Endothelial cell of umbilical vein (primary cell): ENCODE results near the gene STXBP5L. TPM values are rescaled to one million over a fixed set of nuclear protein-coding genes. Genes with fewer than 3 reads are reported as not detected.
"Not testable (repeated sequence)": the region's sequence is repeated elsewhere in the genome, so short reads cannot be mapped to it uniquely, and the experiment has no call there.

Source experiments
- BruUV-seq: library from RNA; stranded (reverse); fragments of 400-500 nt; replicated peaks from 2 replicates; lab custom pipeline; 2021; lab: Mats Ljungman, UMichigan
- CTCF ChIA-PET: fragments of 300-600, 350-600 bp; sonication (Branson Sonifier 250); formaldehyde crosslinking; loops from one replicate; lab custom pipeline; 2021; ENCODE audit warnings: antibody characterized with exemption, inconsistent platforms; lab: Charles Lee
- POLR2A ChIA-PET: fragments of 300-600, 350-600 bp; sonication (Branson Sonifier 250); formaldehyde crosslinking; loops from one replicate; lab custom pipeline; 2021; ENCODE audit warnings: antibody characterized with exemption, inconsistent platforms; lab: Charles Lee
- DNase-seq: peaks from one replicate; pipeline ENCODE4 v3.0.0-alpha.2; 2011; ENCODE audit warnings: low read depth, low spot score
- FAIRE-seq: peaks from 2 replicates; lab custom pipeline; 2011; peaks lifted over from hg19 to GRCh38; lab: Jason Lieb, UNC
- H2AFZ ChIP-seq: 2 replicates; pipeline ENCODE4 v1.6.0; 2012; ENCODE audit warnings: low read depth, low read length, control low read depth, inconsistent platforms
- H3K27ac ChIP-seq: 2 replicates; pipeline ENCODE4 v1.5.1; 2011; ENCODE audit warnings: low read depth, mild to moderate bottlenecking, control low read depth, low read length, moderate library complexity; ENCODE audit not compliant: insufficient read depth
- H3K27me3 ChIP-seq, 2 experiments: 2 replicates each; pipeline versions ENCODE4 v1.6.0 to v1.6.1; 2011; ENCODE audit warnings: low read length in 2 of 2, mixed read lengths in 1 of 2; ENCODE audit not compliant: control insufficient read depth in 2 of 2, insufficient read depth in 2 of 2
- H3K36me3 ChIP-seq, 2 experiments: 2 replicates in 1 of 2; 3 replicates in 1 of 2; pipeline ENCODE4 v1.5.1; 2011; ENCODE audit warnings: low read length in 2 of 2, mild to moderate bottlenecking in 1 of 2, moderate library complexity in 1 of 2; ENCODE audit not compliant: control insufficient read depth in 2 of 2, insufficient read depth in 2 of 2; ENCODE audit errors: extremely low read depth in 1 of 2
- H3K4me1 ChIP-seq: 3 replicates; pipeline ENCODE4 v1.5.1; 2011; ENCODE audit warnings: mild to moderate bottlenecking, low read length; ENCODE audit not compliant: control insufficient read depth, insufficient read depth; ENCODE audit errors: extremely low read depth
- H3K4me2 ChIP-seq: 2 replicates; pipeline ENCODE4 v1.6.1; 2011; ENCODE audit warnings: low read length, control low read depth, mixed read lengths; ENCODE audit not compliant: insufficient read depth
- H3K4me3 ChIP-seq, 3 experiments: fragments of 200-600 bp in 1 of 3; sonication (generic), shearing (Covaris generic) in 1 of 3; replicated peaks in 1 of 3; 2 replicates each; pipeline ENCODE4 v1.5.1; 2011 to 2016; ENCODE audit warnings: control low read depth in 3 of 3, low read length in 3 of 3, mild to moderate bottlenecking in 2 of 3, inconsistent platforms in 1 of 3, low read depth in 1 of 3, moderate library complexity in 1 of 3; ENCODE audit not compliant: insufficient read depth in 1 of 3
- H3K79me2 ChIP-seq: 2 replicates; pipeline ENCODE4 v1.6.0; 2012; ENCODE audit warnings: low read length, inconsistent platforms; ENCODE audit not compliant: control insufficient read depth, insufficient read depth
- H3K9ac ChIP-seq: replicated peaks from 2 replicates; pipeline ENCODE3; 2011; ENCODE audit warnings: low read length, control low read depth; ENCODE audit not compliant: insufficient read depth; ENCODE audit errors: extremely low read depth
- H3K9me1 ChIP-seq: replicated peaks from 3 replicates; pipeline ENCODE4 v1.6.0; 2011; ENCODE audit warnings: mild to moderate bottlenecking, low read length; ENCODE audit not compliant: control insufficient read depth, insufficient read depth; ENCODE audit errors: extremely low read depth
- H3K9me3 ChIP-seq: replicated peaks from 2 replicates; pipeline ENCODE4 v1.5.1; 2012; ENCODE audit warnings: low read length, inconsistent platforms; ENCODE audit not compliant: control insufficient read depth, insufficient read depth
- H4K20me1 ChIP-seq: replicated peaks from 2 replicates; pipeline ENCODE3; 2011; ENCODE audit warnings: mild to moderate bottlenecking, low read length; ENCODE audit not compliant: control insufficient read depth, insufficient read depth; ENCODE audit errors: extremely low read depth
- CTCF ChIP-seq, 2 donors: IDR thresholded peaks; 1 replicate in 1 of 2; 2 replicates in 1 of 2; pipeline ENCODE4 v1.5.1; 2011; ENCODE audit warnings: low read length in 2 of 2, mild to moderate bottlenecking in 2 of 2, moderate library complexity in 2 of 2, control low read depth in 1 of 2, inconsistent platforms in 1 of 2, low read depth in 1 of 2; ENCODE audit not compliant: insufficient read depth in 1 of 2; ENCODE audit errors: extremely low read depth in 1 of 2
- EZH2 ChIP-seq: IDR thresholded peaks from 2 replicates; pipeline ENCODE4 v1.6.1; 2012; ENCODE audit warnings: borderline replicate concordance, low read depth, mild to moderate bottlenecking, moderate library complexity, low read length, inconsistent platforms; ENCODE audit not compliant: severe bottlenecking
- FOS ChIP-seq: IDR thresholded peaks from 2 replicates; pipeline ENCODE4 v1.6.1; 2011; ENCODE audit warnings: mild to moderate bottlenecking, low read length, moderate library complexity, borderline replicate concordance; ENCODE audit not compliant: insufficient read depth
- GATA2 ChIP-seq: IDR thresholded peaks from 2 replicates; pipeline ENCODE4 v1.7.0; 2011; ENCODE audit warnings: low read depth, mild to moderate bottlenecking, moderate library complexity, mixed read lengths, low read length; ENCODE audit not compliant: insufficient read length, insufficient read depth
- JUN ChIP-seq: IDR thresholded peaks from 2 replicates; pipeline ENCODE4 v1.6.1; 2011; ENCODE audit warnings: borderline replicate concordance, low read depth; ENCODE audit not compliant: insufficient read length, insufficient read depth
- MAX ChIP-seq: IDR thresholded peaks from 2 replicates; pipeline ENCODE4 v1.6.1; 2011; ENCODE audit not compliant: insufficient read depth, insufficient read length
- MYC ChIP-seq: IDR thresholded peaks from one replicate; pipeline ENCODE4 v1.6.1; 2011; ENCODE audit warnings: mild to moderate bottlenecking, low read depth, low read length
- POLR2A ChIP-seq: IDR thresholded peaks from 2 replicates; pipeline ENCODE4 v1.6.1; 2012; ENCODE audit warnings: low read depth, mild to moderate bottlenecking, control low read depth, low read length
- POLR2AphosphoS5 ChIP-seq: IDR thresholded peaks from 2 replicates; pipeline ENCODE4 v1.6.1; 2012; ENCODE audit warnings: low read depth, mild to moderate bottlenecking, control low read depth, low read length, moderate library complexity; ENCODE audit not compliant: insufficient read depth
- dilution Hi-C: fragments of 300-500 bp; cut with MboI; formaldehyde crosslinking; loops from one replicate; pipeline ENCODE4 v1.15.0; 2019; ENCODE audit warnings: low sequenced_read_pairs; ENCODE audit not compliant: extremely low pct_ligation_motif_present
- intact Hi-C: fragments of 100-400 bp; cut with micrococcal nuclease; formaldehyde crosslinking; loops from one replicate; pipeline ENCODE4 v1.10.0; 2022
- polyA plus RNA-seq, 4 experiments: library from polyadenylated mRNA; depleted of rRNA in 3 of 4; stranded (reverse) in 3 of 4; unstranded in 1 of 4; fragments of >200 nt; gene quantifications; 2 replicates each; pipeline versions ENCODE4 v1.2.1 to v1.2.3, GENCODE V29; 2011 to 2012; ENCODE audit warnings: missing spikeins in 1 of 4
- total RNA-seq: library from RNA; stranded (reverse); gene quantifications from 2 replicates; pipeline ENCODE4 v1.2.3, GENCODE V29; 2021

Gene STXBP5L
- total and polyA plus RNA-seq, 2 donors (not counting 3 experiments of a cell fraction or from before 2014, with no cell fraction given): not detected

GRCh38 chr3:121362035-121362734 lies 454.2 kb downstream of the STXBP5L start:
- intact Hi-C loops: no loop called here
- no peaks in the 10 kb centered on the region for H3K27me3 ChIP-seq
- FAIRE-seq (no peak), DNase-seq (no peak)
- H3K4me3 ChIP-seq: no peak overlapping the region
- no peaks in the 10 kb centered on the region for H3K9me1 ChIP-seq
- BruUV-seq: no TSS peak
- POLR2A ChIA-PET: no interaction called here
- no peaks in the 10 kb centered on the region for H4K20me1 ChIP-seq
- no peaks in the 10 kb centered on the region for H3K36me3 ChIP-seq
- no peak overlapping the region for H3K9ac ChIP-seq
- dilution Hi-C loops: no loop called here
- no peak overlapping the region for H2AFZ ChIP-seq
- CTCF ChIA-PET: no interaction called here
- H3K4me1 ChIP-seq: no peaks in the 10 kb centered on the region
- no peaks in the 10 kb centered on the region for H3K9me3 ChIP-seq
- H3K4me2 ChIP-seq: no peak overlapping the region
- no peaks in the 10 kb centered on the region for H3K79me2 ChIP-seq
- no peak overlapping the region for H3K27ac ChIP-seq
- TF ChIP-seq POLR2AphosphoS5: no peak
- no peak for TF ChIP-seq POLR2A
- no peak for TF ChIP-seq CTCF (IDR thresholded peaks at IDR 0.05; ENCODE audit: extremely low read depth in 1 of 2, insufficient read depth in 1 of 2, low read depth in 1 of 2, low read length in 2 of 2)
- TF ChIP-seq EZH2: no peak
- no peak for TF ChIP-seq FOS
- TF ChIP-seq JUN: no peak
- TF ChIP-seq GATA2: no peak
- no peak for TF ChIP-seq MAX
- no peak for TF ChIP-seq MYC

GRCh38 chr3:121388308-121388707 lies 480.3 kb downstream of the STXBP5L start:
- H3K9me3 ChIP-seq, intact Hi-C loops, CTCF ChIA-PET, H3K4me2 ChIP-seq, H3K4me1 ChIP-seq, dilution Hi-C loops, H4K20me1 ChIP-seq, H3K9me1 ChIP-seq, BruUV-seq, POLR2A ChIA-PET, H3K4me3 ChIP-seq, FAIRE-seq, H3K79me2 ChIP-seq, H3K27ac ChIP-seq, H3K9ac ChIP-seq, H2AFZ ChIP-seq, DNase-seq, H3K36me3 ChIP-seq, H3K27me3 ChIP-seq: not testable (repeated sequence)

GRCh38 chr3:121395967-121396366 lies 488.0 kb downstream of the STXBP5L start:
- intact Hi-C loops, H3K9ac ChIP-seq, dilution Hi-C loops, H3K9me3 ChIP-seq, CTCF ChIA-PET, H3K27ac ChIP-seq, FAIRE-seq, H3K4me3 ChIP-seq, H3K79me2 ChIP-seq, H2AFZ ChIP-seq, BruUV-seq, H3K9me1 ChIP-seq, H3K27me3 ChIP-seq, H4K20me1 ChIP-seq, POLR2A ChIA-PET, H3K4me2 ChIP-seq, DNase-seq, H3K36me3 ChIP-seq, H3K4me1 ChIP-seq: not testable (repeated sequence)
